SK-N-SH treated with all-trans-retinoic acid at 6 μM for 48 hours (cell line): ENCODE measurements around the gene LIN7B.

Experiments used
- PPARA ChIP-seq: fragments of 250-450 bp; sonication (Bioruptor Pico); IDR thresholded peaks from 2 replicates; pipeline ENCODE4 v1.5.0; 2020; ENCODE audit warnings: mild to moderate bottlenecking, borderline replicate concordance
- RARB ChIP-seq: fragments of 250-450 bp; sonication (Bioruptor Pico); IDR thresholded peaks from 2 replicates; pipeline ENCODE4 v1.8.0; 2021; ENCODE audit warnings: mild to moderate bottlenecking, moderate library complexity
- TOX ChIP-seq: fragments of 250-450 bp; sonication (Bioruptor Pico); IDR thresholded peaks from 2 replicates; pipeline ENCODE4 v1.8.0; 2021; ENCODE audit warnings: mild to moderate bottlenecking, moderate library complexity, borderline replicate concordance
- ZC3H10 ChIP-seq: fragments of 250-450 bp; sonication (Bioruptor Pico); IDR thresholded peaks from 2 replicates; pipeline ENCODE4 v1.5.1; 2021; ENCODE audit warnings: mild to moderate bottlenecking, moderate library complexity
- ZNF8 ChIP-seq: fragments of 450-650 bp; formaldehyde crosslinking; IDR thresholded peaks from 2 replicates; pipeline ENCODE4 v1.5.0; 2020; ENCODE audit warnings: mild to moderate bottlenecking, moderate library complexity
- TF ChIP-seq, protein P1 (sequence below): fragments of 250-450 bp; sonication (Bioruptor Pico); IDR thresholded peaks from 2 replicates; pipeline ENCODE4 v1.5.1; 2021; ENCODE audit warnings: mild to moderate bottlenecking, moderate library complexity

GRCh38 chr19:49084206-49085019, 29.8 kb upstream of the LIN7B start:
- TF ChIP-seq ZNF8 (CRISPR knock-in tag) (no peak), TOX (CRISPR knock-in tag) (no peak), RARB (CRISPR knock-in tag) (no peak), ZC3H10 (CRISPR knock-in tag) (no peak), PPARA (no peak)
- TF ChIP-seq, protein P1, sequence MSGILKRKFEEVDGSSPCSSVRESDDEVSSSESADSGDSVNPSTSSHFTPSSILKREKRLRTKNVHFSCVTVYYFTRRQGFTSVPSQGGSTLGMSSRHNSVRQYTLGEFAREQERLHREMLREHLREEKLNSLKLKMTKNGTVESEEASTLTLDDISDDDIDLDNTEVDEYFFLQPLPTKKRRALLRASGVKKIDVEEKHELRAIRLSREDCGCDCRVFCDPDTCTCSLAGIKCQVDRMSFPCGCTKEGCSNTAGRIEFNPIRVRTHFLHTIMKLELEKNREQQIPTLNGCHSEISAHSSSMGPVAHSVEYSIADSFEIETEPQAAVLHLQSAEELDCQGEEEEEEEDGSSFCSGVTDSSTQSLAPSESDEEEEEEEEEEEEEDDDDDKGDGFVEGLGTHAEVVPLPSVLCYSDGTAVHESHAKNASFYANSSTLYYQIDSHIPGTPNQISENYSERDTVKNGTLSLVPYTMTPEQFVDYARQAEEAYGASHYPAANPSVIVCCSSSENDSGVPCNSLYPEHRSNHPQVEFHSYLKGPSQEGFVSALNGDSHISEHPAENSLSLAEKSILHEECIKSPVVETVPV: no peak
